Kidney epithelial cell (primary cell): ENCODE results near the gene MMP14. TPM values are rescaled to one million over a fixed set of nuclear protein-coding genes. Genes with fewer than 3 reads are reported as not detected.
A peak's percentile ranks its signal among the peaks of the same experiment; 100 is the strongest.

Source experiments
- DNase-seq: peaks from one replicate; pipeline ENCODE4 v3.0.0-alpha.2; 2010; ENCODE audit warnings: low read depth
- H3K27me3 ChIP-seq: 2 replicates; pipeline ENCODE4 v1.6.0; 2011; ENCODE audit warnings: low read length; ENCODE audit not compliant: control insufficient read depth, insufficient read depth
- H3K36me3 ChIP-seq: 2 replicates; pipeline ENCODE4 v1.5.1; 2011; ENCODE audit warnings: low read length; ENCODE audit not compliant: control insufficient read depth, insufficient read depth
- H3K4me3 ChIP-seq: 2 replicates; pipeline ENCODE4 v1.5.1; 2011; ENCODE audit warnings: low read depth, mild to moderate bottlenecking, control low read depth, low read length
- total RNA-seq: library from RNA; depleted of rRNA; stranded (reverse); fragments of >200 nt; gene quantifications from 2 replicates; pipeline ENCODE4 v1.2.3, GENCODE V29; 2015
- TF ChIP-seq, protein P1 (sequence below): IDR thresholded peaks from 2 replicates; pipeline ENCODE4 v1.5.1; 2011; ENCODE audit warnings: mild to moderate bottlenecking, moderate library complexity, low read length, control low read depth, inconsistent platforms; ENCODE audit not compliant: insufficient read depth, poor library complexity, severe bottlenecking

The MMP14 gene
- total RNA-seq, 1 donor from 2014 or later, result 669 TPM

DNA sequence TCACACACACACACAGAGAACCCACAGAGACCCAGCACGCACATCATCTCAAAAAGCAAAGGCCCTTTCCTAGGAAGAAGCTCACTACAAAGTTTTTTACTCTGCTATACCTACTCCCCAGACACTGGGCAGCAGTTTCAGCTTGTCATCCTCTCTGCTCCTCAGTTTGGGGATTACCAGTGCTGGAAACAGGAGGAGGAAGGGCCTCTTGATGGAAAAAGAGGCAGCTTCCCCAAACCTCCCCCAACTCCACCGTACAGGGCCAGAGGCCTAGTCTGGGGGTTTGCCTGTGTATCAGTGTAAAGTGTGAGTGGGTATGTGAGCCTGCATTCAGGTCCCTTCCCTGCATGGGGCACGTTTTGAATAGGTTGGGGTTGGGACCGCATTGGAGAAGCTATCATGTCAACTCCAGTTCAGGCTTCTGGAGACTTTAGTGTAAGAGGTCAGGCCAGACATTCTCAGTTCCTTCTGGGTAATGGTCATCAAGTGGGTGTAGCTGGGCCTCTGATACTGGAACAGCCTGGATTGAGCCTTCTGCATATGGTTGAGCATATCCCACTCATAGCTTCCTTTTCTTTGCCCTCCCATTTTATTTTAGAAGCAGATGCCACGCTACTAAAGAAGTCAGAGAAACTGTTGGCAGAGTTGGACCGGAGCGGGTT, 47.8 kb downstream of the MMP14 start:
- no peak for DNase-seq
- Histone ChIP-seq H3K4me3 (no peak overlapping the region), H3K27me3 (no peaks in the 10 kb centered on the region), H3K36me3 (no peaks in the 10 kb centered on the region)
- TF ChIP-seq, protein P1, sequence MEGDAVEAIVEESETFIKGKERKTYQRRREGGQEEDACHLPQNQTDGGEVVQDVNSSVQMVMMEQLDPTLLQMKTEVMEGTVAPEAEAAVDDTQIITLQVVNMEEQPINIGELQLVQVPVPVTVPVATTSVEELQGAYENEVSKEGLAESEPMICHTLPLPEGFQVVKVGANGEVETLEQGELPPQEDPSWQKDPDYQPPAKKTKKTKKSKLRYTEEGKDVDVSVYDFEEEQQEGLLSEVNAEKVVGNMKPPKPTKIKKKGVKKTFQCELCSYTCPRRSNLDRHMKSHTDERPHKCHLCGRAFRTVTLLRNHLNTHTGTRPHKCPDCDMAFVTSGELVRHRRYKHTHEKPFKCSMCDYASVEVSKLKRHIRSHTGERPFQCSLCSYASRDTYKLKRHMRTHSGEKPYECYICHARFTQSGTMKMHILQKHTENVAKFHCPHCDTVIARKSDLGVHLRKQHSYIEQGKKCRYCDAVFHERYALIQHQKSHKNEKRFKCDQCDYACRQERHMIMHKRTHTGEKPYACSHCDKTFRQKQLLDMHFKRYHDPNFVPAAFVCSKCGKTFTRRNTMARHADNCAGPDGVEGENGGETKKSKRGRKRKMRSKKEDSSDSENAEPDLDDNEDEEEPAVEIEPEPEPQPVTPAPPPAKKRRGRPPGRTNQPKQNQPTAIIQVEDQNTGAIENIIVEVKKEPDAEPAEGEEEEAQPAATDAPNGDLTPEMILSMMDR, result no peak

DNA sequence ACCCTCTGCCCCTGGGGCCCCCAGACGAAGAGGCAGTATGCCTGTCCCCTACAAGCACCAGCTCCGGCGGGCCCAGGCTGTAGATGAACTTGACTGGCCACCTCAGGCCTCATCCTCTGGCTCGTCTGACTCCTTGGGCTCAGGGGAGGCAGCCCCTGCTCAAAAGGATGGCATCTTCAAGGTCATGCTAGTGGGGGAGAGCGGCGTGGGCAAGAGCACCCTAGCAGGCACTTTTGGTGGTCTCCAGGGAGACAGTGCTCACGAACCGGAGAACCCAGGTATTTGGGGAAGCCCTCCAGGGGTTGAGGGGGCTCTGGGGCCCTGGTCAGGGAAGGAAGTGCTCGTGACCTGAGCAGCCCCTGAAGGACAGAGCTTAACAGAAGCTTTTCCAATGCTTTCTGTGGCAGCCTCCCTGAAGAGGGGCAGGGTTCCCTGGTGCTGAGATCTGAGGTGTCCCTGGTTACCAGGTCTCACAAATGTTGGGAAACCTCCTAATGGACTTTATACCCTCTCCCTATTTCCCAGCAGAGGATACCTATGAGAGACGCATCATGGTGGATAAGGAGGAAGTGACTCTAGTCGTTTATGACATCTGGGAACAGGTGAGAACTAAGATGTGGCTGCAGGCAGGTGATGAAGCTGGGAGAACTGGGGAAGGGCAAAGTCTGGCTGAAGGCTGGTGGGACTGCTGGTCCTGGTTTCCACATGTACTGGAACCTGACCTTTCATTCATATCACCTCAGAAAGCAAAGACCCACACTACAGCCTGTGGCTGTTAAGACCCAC, 48.5 kb downstream of the MMP14 start:
- Histone ChIP-seq H3K27me3 (no peaks in the 10 kb centered on the region), H3K4me3 (no peak overlapping the region), H3K36me3 (no peaks in the 10 kb centered on the region)
- TF ChIP-seq, protein P1, result no peak
- DNase-seq, result no peak

DNA sequence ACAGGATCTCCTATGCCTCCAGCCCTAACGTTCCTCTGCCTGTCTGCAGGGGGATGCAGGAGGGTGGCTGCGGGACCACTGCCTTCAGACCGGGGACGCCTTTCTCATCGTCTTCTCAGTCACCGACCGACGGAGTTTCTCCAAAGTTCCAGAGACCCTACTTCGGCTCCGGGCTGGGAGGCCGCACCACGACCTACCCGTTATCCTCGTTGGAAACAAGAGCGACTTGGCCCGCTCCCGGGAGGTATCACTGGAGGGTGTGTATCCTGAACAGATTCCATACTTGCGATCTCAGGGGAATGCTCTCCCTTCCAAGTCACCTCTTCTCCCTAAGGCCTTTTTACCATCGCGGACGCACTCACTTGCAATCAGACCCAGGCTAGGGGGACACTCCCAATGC, 49.6 kb downstream of the MMP14 start:
- no peaks in the 10 kb centered on the region for H3K36me3 ChIP-seq
- peak overlapping the region; percentile 63 for H3K4me3 ChIP-seq
- DNase-seq, result no peak
- H3K27me3 ChIP-seq, result no peaks in the 10 kb centered on the region
- TF ChIP-seq, protein P1, result no peak

DNA sequence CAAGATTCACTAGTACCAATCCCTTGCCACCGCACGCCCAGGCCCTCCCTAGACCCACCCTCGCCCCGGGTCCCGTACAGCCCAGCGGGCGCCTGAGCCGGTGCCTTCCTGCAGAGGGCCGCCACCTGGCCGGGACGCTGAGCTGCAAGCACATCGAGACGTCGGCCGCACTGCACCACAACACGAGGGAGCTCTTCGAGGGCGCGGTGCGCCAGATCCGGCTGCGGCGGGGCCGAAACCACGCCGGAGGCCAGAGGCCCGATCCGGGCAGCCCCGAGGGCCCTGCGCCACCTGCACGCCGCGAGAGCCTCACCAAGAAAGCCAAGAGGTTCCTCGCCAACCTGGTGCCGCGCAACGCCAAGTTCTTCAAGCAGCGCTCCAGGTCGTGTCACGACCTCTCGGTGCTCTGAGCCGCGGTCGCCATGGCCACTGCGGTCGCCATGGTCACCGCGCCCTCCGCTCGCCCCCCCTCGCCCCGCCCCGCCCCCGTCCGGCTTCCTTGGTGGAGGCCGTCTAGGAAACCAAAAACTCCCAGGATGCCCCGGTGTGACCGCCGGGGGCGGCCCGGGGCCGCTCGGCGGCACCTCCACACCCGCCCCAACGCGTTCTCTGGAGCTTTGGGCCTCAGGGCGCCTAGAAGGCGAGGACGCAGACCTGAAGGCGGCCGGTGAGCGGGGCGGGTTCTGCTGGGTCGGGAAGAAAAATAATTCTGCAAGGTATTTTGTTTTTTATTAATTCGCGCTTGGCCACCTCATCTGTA, 50.3 kb downstream of the MMP14 start:
- H3K36me3 ChIP-seq, result no peaks in the 10 kb centered on the region
- H3K4me3 ChIP-seq, result peak overlapping the region; percentile 63
- no peak for DNase-seq
- TF ChIP-seq, protein P1, result peak; percentile 21
- H3K27me3 ChIP-seq, result no peaks in the 10 kb centered on the region

DNA sequence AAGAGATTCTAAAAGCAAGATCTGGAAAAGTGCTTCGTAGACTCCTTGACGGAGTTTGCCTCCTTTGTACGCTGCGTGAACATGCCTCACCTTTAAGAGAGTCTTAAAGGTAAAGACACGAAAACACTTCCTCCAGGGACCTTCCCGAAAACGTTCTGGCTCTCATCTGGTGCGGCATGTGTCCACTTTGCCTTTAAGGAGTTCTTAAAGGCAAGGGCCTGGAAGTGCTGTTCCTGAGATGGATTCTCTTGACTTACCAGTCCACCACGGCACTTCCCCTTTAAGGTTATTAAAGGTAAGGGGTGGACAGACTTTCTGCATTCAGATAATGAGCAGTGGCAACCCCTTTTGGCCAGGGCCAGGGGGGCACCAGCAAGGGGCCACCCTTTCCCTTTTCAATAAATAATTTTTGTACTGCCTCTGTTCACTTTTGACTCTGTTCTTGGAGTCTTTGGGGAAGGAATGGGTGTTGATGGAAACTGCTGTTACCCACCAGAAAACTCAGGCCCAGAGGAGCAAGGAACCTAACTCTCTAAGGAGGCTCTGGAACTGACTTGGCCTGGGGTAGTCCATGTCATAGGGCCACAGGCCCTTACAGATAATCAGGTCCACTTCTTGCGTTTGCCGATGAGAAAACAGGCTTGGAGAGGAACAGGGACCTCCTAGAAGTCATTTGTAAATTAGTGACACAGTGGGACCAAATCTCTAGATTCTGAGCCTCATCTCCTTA, 51.0 kb downstream of the MMP14 start:
- Histone ChIP-seq H3K4me3 (peak overlapping the region; percentile 63), H3K27me3 (no peaks in the 10 kb centered on the region), H3K36me3 (no peaks in the 10 kb centered on the region)
- TF ChIP-seq, protein P1, result no peak
- DNase-seq, result peak; percentile 92
